Stomach (tissue), 4 donors: ENCODE results near the gene STX2.

Experiments
- EP300 ChIP-seq: sonication (generic); formaldehyde crosslinking; IDR thresholded peaks from one replicate; pipeline ENCODE4 v1.6.1; 2017; ENCODE audit warnings: antibody characterized with exemption
- POLR2A ChIP-seq, 4 donors: fragments of 450-650 bp; IDR thresholded peaks; one replicate each; pipeline ENCODE4 v1.6.1; 2016; ENCODE audit warnings: antibody characterized with exemption in 4 of 4, control low read depth in 2 of 4, mild to moderate bottlenecking in 1 of 4, moderate library complexity in 1 of 4
- POLR2AphosphoS5 ChIP-seq, 3 donors: sonication (generic); formaldehyde crosslinking; IDR thresholded peaks; one replicate each; pipeline ENCODE4 v1.6.1; 2016; ENCODE audit warnings: antibody characterized with exemption in 3 of 3
- TF ChIP-seq, protein P1 (sequence below), 7 experiments: fragments of 450-650 bp in 4 of 7; fragments of 200-600 bp in 3 of 7; sonication (generic) in 3 of 7; IDR thresholded peaks; one replicate each; pipeline ENCODE4 v1.5.1; 2016 to 2019; ENCODE audit warnings: antibody characterized with exemption in 7 of 7, control low read depth in 2 of 7, mild to moderate bottlenecking in 1 of 7

- TF ChIP-seq, protein P1, sequence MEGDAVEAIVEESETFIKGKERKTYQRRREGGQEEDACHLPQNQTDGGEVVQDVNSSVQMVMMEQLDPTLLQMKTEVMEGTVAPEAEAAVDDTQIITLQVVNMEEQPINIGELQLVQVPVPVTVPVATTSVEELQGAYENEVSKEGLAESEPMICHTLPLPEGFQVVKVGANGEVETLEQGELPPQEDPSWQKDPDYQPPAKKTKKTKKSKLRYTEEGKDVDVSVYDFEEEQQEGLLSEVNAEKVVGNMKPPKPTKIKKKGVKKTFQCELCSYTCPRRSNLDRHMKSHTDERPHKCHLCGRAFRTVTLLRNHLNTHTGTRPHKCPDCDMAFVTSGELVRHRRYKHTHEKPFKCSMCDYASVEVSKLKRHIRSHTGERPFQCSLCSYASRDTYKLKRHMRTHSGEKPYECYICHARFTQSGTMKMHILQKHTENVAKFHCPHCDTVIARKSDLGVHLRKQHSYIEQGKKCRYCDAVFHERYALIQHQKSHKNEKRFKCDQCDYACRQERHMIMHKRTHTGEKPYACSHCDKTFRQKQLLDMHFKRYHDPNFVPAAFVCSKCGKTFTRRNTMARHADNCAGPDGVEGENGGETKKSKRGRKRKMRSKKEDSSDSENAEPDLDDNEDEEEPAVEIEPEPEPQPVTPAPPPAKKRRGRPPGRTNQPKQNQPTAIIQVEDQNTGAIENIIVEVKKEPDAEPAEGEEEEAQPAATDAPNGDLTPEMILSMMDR (IDR thresholded peaks at IDR 0.05), result no peak
- TF ChIP-seq POLR2AphosphoS5 (IDR thresholded peaks at IDR 0.05) (no peak), EP300 (no peak), POLR2A (IDR thresholded peaks at IDR 0.05) (no peak)
These were observed 58.7 kb downstream of the STX2 start for GRCh38 chr12:130780325-130780724.
